ENCODE results near the gene ZFC3H1. TPM values are rescaled to one million over a fixed set of nuclear protein-coding genes. Genes with fewer than 3 reads are reported as not detected.
"Not testable (repeated sequence)": the region's sequence is repeated elsewhere in the genome, so short reads cannot be mapped to it uniquely, and the experiment has no call there.

Gene ZFC3H1
- total RNA-seq, 1 donor from 2014 or later = 22.1 TPM

DNA sequence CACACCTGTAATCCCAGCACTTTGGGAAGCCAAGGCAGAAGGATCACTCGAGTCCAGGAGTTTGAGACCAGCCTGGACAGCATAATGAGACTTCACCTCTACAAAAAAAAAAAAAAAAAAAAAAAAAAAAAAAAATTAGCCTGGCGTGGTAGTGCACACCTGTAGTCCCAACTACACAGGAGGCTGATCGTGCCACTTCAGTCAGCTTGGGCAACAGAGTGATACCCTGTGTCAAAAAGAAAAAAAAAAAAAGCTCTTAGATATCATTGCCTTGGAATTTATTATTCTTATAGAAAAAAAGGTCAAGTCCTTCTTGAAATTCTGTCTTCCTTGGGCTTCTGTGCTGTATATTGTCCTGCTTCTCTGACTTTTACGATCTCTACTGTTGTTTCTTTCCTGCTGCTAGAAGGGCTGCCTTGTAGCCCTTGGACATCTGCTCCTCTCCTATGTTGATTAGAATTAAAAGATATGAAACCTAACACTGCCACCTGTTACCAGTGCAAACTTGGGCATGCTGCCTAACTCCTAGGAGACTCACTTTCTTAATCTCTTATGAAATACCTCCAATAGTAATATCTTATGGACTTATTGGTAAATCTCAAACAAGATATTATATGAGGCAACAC lies 28.0 kb upstream of the ZFC3H1 start:
- no peak for DNase-seq (ENCODE audit: low read depth)

DNA sequence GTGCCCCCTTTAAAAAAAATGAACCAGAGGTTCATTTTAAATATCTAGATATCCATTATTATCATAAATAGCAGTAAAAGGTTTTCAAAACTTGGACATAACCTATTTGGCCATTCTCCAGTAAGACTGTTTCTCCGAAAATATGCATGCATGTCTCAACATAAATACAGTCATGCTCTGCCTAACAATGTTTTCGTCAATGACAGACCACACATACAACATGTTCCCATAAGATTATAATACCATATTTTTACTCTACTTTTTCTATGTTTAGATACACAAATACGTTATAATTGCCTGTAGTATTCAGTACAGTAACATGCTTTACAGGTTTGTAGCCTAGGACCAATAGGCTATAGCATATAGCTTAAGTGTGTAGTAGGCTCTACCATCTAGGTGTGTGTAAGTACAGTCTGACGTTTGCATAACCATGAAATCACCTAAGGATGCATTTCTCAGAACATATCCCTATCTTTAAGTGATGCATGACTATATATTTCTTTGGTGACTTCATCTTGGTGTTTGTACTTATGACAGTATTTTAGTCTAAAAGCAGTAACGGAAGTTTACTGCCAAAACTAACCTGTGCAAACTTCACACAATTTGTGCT lies 25.4 kb upstream of the ZFC3H1 start:
- DNase-seq (ENCODE audit: low read depth) (peak; percentile 77), FAIRE-seq (no peak)
- Histone ChIP-seq H3K4me3 (ENCODE audit: low read depth, low read length) (no peak overlapping the region), H3K27me3 (ENCODE audit: control insufficient read depth, insufficient read depth, low read length) (no peaks in the 10 kb centered on the region), H3K36me3 (ENCODE audit: control insufficient read depth, insufficient read depth, low read length) (no peaks in the 10 kb centered on the region)
- TF ChIP-seq, protein P1, sequence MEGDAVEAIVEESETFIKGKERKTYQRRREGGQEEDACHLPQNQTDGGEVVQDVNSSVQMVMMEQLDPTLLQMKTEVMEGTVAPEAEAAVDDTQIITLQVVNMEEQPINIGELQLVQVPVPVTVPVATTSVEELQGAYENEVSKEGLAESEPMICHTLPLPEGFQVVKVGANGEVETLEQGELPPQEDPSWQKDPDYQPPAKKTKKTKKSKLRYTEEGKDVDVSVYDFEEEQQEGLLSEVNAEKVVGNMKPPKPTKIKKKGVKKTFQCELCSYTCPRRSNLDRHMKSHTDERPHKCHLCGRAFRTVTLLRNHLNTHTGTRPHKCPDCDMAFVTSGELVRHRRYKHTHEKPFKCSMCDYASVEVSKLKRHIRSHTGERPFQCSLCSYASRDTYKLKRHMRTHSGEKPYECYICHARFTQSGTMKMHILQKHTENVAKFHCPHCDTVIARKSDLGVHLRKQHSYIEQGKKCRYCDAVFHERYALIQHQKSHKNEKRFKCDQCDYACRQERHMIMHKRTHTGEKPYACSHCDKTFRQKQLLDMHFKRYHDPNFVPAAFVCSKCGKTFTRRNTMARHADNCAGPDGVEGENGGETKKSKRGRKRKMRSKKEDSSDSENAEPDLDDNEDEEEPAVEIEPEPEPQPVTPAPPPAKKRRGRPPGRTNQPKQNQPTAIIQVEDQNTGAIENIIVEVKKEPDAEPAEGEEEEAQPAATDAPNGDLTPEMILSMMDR (IDR thresholded peaks at IDR 0.05; ENCODE audit: insufficient read depth, low read length, severe bottlenecking) = no peak

More for the DNA sequence above, 28.0 kb upstream of the ZFC3H1 start:
- Histone ChIP-seq H3K4me3 (ENCODE audit: low read depth, low read length) (no peak overlapping the region), H3K27me3 (ENCODE audit: control insufficient read depth, insufficient read depth, low read length) (no peaks in the 10 kb centered on the region), H3K36me3 (ENCODE audit: control insufficient read depth, insufficient read depth, low read length) (no peaks in the 10 kb centered on the region)
- FAIRE-seq = no peak
- TF ChIP-seq, protein P1 (IDR thresholded peaks at IDR 0.05; ENCODE audit: insufficient read depth, low read length, severe bottlenecking) = no peak

DNA sequence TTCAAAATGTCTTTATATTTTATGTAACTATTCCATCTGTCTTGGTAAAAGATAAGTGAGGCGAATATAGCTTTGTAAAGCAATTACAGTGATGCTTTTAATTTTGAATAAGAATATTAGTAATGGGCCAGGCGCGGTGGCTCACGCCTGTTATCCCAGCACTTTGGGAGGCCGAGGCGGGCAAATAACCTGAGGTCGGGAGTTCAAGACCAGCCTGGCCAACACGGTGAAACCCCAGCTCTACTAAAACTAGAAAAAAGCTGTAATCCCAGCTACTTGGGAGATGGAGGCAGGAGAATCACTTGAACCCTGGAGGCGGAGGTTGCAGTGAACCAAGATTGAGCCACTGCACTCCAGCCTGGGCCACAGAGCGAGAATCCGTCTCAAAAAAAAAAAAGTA lies 23.5 kb upstream of the ZFC3H1 start:
- H3K27me3 ChIP-seq (ENCODE audit: control insufficient read depth, insufficient read depth, low read length); DNase-seq (ENCODE audit: low read depth); FAIRE-seq; H3K36me3 ChIP-seq (ENCODE audit: control insufficient read depth, insufficient read depth, low read length): not testable (repeated sequence)
- H3K4me3 ChIP-seq (ENCODE audit: low read depth, low read length) = peak overlapping the region; percentile 58

DNA sequence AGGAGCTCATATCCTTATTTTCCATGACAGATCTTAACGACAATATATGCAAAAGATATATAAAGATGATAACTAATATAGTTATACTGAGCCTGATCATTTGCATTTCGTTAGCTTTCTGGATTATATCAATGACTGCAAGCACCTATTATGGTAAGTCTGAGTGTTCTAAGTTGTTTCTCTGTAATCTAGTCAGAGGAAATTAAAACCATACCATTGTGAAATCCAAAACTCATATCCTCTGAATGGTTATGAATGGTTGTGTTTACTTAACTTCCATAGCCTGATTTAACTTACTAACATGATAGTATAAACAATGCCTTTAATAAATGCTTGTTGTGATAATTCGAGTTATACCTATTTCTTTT lies 23.0 kb upstream of the ZFC3H1 start:
- DNase-seq (ENCODE audit: low read depth) (peak; percentile 79), FAIRE-seq (no peak)
- Histone ChIP-seq H3K27me3 (ENCODE audit: control insufficient read depth, insufficient read depth, low read length) (no peaks in the 10 kb centered on the region), H3K4me3 (ENCODE audit: low read depth, low read length) (peak overlapping the region; percentile 58), H3K36me3 (ENCODE audit: control insufficient read depth, insufficient read depth, low read length) (no peaks in the 10 kb centered on the region)
- TF ChIP-seq, protein P1 (IDR thresholded peaks at IDR 0.05; ENCODE audit: insufficient read depth, low read length, severe bottlenecking) = no peak

DNA sequence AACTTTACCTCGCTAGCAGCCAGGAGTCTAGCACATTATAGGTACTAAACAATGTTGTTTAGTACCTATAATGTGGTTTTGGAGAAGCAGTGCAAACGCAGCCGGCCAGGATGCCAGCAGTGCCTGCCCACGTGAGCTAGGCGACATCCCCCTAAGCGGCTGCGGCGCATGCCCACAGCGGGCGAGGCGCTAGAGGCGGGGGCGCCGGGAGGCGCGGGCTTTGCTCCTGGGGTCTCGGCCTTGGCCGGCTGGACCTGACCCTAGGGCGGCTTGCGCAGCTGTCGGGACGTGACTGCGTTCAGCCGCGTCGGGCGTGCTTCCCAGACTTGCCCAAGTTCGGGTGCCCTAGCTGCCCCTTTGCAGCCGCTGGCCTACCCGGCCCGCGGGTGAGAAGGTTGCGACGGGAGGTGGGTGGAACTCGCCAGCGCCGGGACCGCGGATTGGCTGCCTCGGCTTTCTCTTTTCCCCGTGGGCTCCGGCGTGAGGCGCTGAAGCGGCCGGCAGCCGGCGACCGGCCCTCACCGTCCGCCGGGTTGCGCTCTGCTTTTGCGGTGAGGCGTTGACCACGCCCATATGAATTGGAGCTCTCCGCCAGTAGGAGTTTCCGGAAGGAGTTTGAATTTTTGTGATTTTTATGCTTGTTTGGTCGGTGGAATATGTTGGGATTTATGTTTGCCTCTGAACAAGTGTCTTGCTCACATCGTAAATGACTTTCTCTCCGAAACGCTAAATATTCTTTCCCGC lies 22.4 kb upstream of the ZFC3H1 start, which contains the start of gene TMEM19:
TMEM19 (plus strand) TSS at position 169 of the 744 bp plus-strand sequence. CDS start 599 bp downstream, outside the sequence.
- DNase-seq (ENCODE audit: low read depth) = peak; percentile 81
- H3K27me3 ChIP-seq (ENCODE audit: control insufficient read depth, insufficient read depth, low read length) = no peaks in the 10 kb centered on the region
- TF ChIP-seq, protein P1 (IDR thresholded peaks at IDR 0.05; ENCODE audit: insufficient read depth, low read length, severe bottlenecking) = peak; percentile 54
- no peak for FAIRE-seq
- peak within 1 kb of the TSS; percentile 58 for H3K4me3 ChIP-seq (ENCODE audit: low read depth, low read length)
- H3K36me3 ChIP-seq (ENCODE audit: control insufficient read depth, insufficient read depth, low read length) = no peaks in the 10 kb centered on the region

DNA sequence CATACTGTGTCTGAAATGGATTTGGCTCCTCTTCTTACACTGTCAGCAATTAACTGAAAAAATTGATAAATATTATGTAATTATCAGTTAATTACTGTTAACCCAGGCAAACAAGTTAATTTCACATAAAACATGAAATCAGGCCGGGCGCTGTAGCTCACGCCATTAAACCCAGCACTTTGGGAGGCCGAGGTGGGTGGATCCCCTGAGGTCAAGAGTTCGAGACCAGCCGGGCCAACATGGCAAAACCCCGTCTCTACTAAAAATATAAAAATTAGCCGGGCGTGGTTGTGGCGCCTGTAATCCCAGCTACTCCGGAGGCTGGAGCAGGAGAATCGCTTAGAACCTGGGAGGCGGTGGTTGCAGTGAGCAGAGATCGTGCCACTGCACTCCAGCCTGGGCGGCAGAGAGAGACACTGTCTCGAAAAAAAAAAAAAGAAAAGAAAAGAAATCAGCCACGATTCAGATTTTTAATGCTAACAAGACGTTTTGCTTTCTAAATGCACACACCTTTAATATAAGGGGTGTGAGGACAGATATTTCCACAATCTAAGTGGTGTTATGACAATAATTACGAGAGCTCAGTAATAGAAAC lies 21.8 kb upstream of the ZFC3H1 start:
- TF ChIP-seq, protein P1 (IDR thresholded peaks at IDR 0.05; ENCODE audit: insufficient read depth, low read length, severe bottlenecking) = no peak
- Histone ChIP-seq H3K27me3 (ENCODE audit: control insufficient read depth, insufficient read depth, low read length) (no peaks in the 10 kb centered on the region), H3K4me3 (ENCODE audit: low read depth, low read length) (peak overlapping the region; percentile 58), H3K36me3 (ENCODE audit: control insufficient read depth, insufficient read depth, low read length) (no peaks in the 10 kb centered on the region)
- DNase-seq (ENCODE audit: low read depth) (no peak), FAIRE-seq (no peak)
